PC-3 (cell line): ENCODE measurements around the gene GPR132. TPM values are rescaled to one million over a fixed set of nuclear protein-coding genes. Genes with fewer than 3 reads are reported as not detected.

Experiments used
- ATAC-seq: fragments of 200-7000 bp; cut with Tn5 transposase; 2 replicates; pipeline ENCODE4 v1.9.1; 2020; ENCODE audit warnings: mild to moderate bottlenecking, moderate library complexity
- BruUV-seq: library from RNA; stranded (reverse); fragments of 400-500 nt; replicated peaks from 2 replicates; lab custom pipeline; 2021; lab: Mats Ljungman, UMichigan
- CTCF ChIA-PET: fragments of 300-600 bp; sonication (Branson Sonifier 250); formaldehyde crosslinking; loops from one replicate; lab custom pipeline; 2022; ENCODE audit warnings: antibody characterized with exemption; lab: Charles Lee
- POLR2A ChIA-PET: fragments of 300-600 bp; sonication (Branson Sonifier 250); formaldehyde crosslinking; loops from one replicate; lab custom pipeline; 2022; ENCODE audit warnings: antibody characterized with exemption; ENCODE audit not compliant: unreplicated experiment; lab: Charles Lee
- DNase-seq: peaks from one replicate; pipeline ENCODE4 v3.0.0-alpha.2; 2015
- H2AFZ ChIP-seq: fragments of 300-600 bp; sonication (generic); 2 replicates; pipeline ENCODE4 v1.6.0; 2016; ENCODE audit warnings: antibody characterized with exemption, low read length
- H3F3A ChIP-seq: fragments of 300-600 bp; sonication (generic); one replicate; pipeline ENCODE4 v1.6.0; 2017; ENCODE audit warnings: antibody characterized with exemption, low read length, control low read depth, mild to moderate bottlenecking; ENCODE audit not compliant: unreplicated experiment
- H3K27ac ChIP-seq: fragments of 300-600 bp; sonication (generic); 2 replicates; pipeline ENCODE4 v1.5.1; 2016; ENCODE audit warnings: mild to moderate bottlenecking, low read length
- H3K27me3 ChIP-seq: fragments of 300-600 bp; sonication (generic); 2 replicates; pipeline ENCODE4 v1.6.1; 2016; ENCODE audit warnings: low read length, mixed read lengths
- H3K36me3 ChIP-seq: fragments of 300-600 bp; sonication (generic); 2 replicates; pipeline ENCODE4 v1.6.1; 2016; ENCODE audit warnings: low read depth, mixed run types, low read length, mixed read lengths
- H3K4me1 ChIP-seq: fragments of 300-600 bp; sonication (generic); 2 replicates; pipeline ENCODE4 v1.5.1; 2016; ENCODE audit warnings: low read length; ENCODE audit not compliant: insufficient read depth
- H3K4me2 ChIP-seq: fragments of 300-600 bp; sonication (generic); 2 replicates; pipeline ENCODE4 v1.6.0; 2016; ENCODE audit warnings: low read length
- H3K4me3 ChIP-seq: fragments of 300-600 bp; sonication (generic); 2 replicates; pipeline ENCODE4 v1.5.1; 2016; ENCODE audit warnings: mild to moderate bottlenecking, low read length, mixed read lengths
- H3K79me2 ChIP-seq: fragments of 300-600 bp; sonication (generic); 2 replicates; pipeline ENCODE4 v1.6.1; 2017; ENCODE audit warnings: low read length, mixed read lengths
- H3K9ac ChIP-seq: fragments of 300-600 bp; sonication (generic); 2 replicates; pipeline ENCODE4 v1.6.0; 2016; ENCODE audit warnings: mild to moderate bottlenecking, low read length
- H3K9me2 ChIP-seq: fragments of 300-600 bp; sonication (generic); replicated peaks from 2 replicates; pipeline ENCODE4 v1.6.1; 2016; ENCODE audit warnings: mixed run types, low read length, mixed read lengths
- H3K9me3 ChIP-seq: fragments of 300-600 bp; sonication (generic); 2 replicates; pipeline ENCODE4 v1.6.1; 2016; ENCODE audit warnings: low read length, mixed read lengths
- H4K20me1 ChIP-seq: fragments of 300-600 bp; sonication (generic); 2 replicates; pipeline ENCODE4 v1.6.1; 2016; ENCODE audit warnings: low read length, mixed read lengths
- CTCF ChIP-seq: fragments of 300-600 bp; sonication (generic); conservative IDR thresholded peaks from 2 replicates; pipeline ENCODE4 v1.5.1; 2017; ENCODE audit warnings: antibody characterized with exemption, low read depth, mild to moderate bottlenecking, low read length
- EZH2 ChIP-seq: fragments of 300-600 bp; sonication (generic); IDR thresholded peaks from one replicate; pipeline ENCODE4 v1.6.1; 2017; ENCODE audit warnings: antibody characterized with exemption, mild to moderate bottlenecking, low read length; ENCODE audit not compliant: unreplicated experiment
- EZH2phosphoT487 ChIP-seq: fragments of 300-600 bp; sonication (generic); IDR thresholded peaks from 2 replicates; pipeline ENCODE4 v1.6.1; 2018; ENCODE audit warnings: mild to moderate bottlenecking, antibody characterized with exemption, low read length, borderline replicate concordance
- intact Hi-C: fragments of 100-400 bp; cut with micrococcal nuclease; formaldehyde crosslinking; loops from 2 replicates; pipeline ENCODE4 v1.9.0; 2023
- total RNA-seq: library from RNA; depleted of rRNA; stranded (reverse); fragments of >200 nt; gene quantifications from 2 replicates; pipeline ENCODE4 v1.2.3, GENCODE V29; 2014

Gene GPR132
- total RNA-seq, 1 experiment from 2014 or later, result 0.04 TPM

GRCh38 chr14:105063056-105063455 lies 2.2 kb downstream of the GPR132 start:
- Histone ChIP-seq H2AFZ (no peak overlapping the region), H3K4me3 (no peak overlapping the region), H3K79me2 (no peaks in the 10 kb centered on the region), H3K36me3 (no peaks in the 10 kb centered on the region), H3K4me1 (peaks cover 20% of the 10 kb centered on the region), H3K4me2 (no peak overlapping the region), H3K9me3 (no peaks in the 10 kb centered on the region), H3K27ac (no peak overlapping the region), H3K27me3 (no peaks in the 10 kb centered on the region), H3K9ac (no peak overlapping the region), H4K20me1 (no peaks in the 10 kb centered on the region), H3F3A (no peaks in the 10 kb centered on the region), H3K9me2 (no peaks in the 10 kb centered on the region)
- ATAC-seq (no peak), DNase-seq (no peak)
- intact Hi-C loops, result no loop called here
- POLR2A ChIA-PET, result no interaction called here
- TF ChIP-seq CTCF (no peak), EZH2phosphoT487 (no peak), EZH2 (no peak)
- BruUV-seq, result no TSS peak
- CTCF ChIA-PET, result interaction anchor here (0.6 kb wide), 1 partner anchor 10 kb away, joined by 3 read pairs; no protein-coding TSS in a partner anchor

GRCh38 chr14:105062048-105062433 lies 3.2 kb downstream of the GPR132 start:
- Histone ChIP-seq H3K27me3 (no peaks in the 10 kb centered on the region), H3K79me2 (no peaks in the 10 kb centered on the region), H3K4me1 (peaks cover 15% of the 10 kb centered on the region), H4K20me1 (no peaks in the 10 kb centered on the region), H3K9me3 (no peaks in the 10 kb centered on the region), H2AFZ (no peak overlapping the region), H3K4me3 (no peak overlapping the region), H3K27ac (no peak overlapping the region), H3F3A (no peaks in the 10 kb centered on the region), H3K9me2 (no peaks in the 10 kb centered on the region), H3K36me3 (no peaks in the 10 kb centered on the region), H3K9ac (no peak overlapping the region), H3K4me2 (no peak overlapping the region)
- DNase-seq, result no peak
- no TSS peak for BruUV-seq
- ChIA-PET POLR2A (no interaction called here), CTCF (no interaction called here)
- ATAC-seq, result no peak
- intact Hi-C loops, result no loop called here
- TF ChIP-seq EZH2phosphoT487 (no peak), CTCF (no peak), EZH2 (no peak)

- Histone ChIP-seq H3K9me2 (no peaks in the 10 kb centered on the region), H4K20me1 (no peaks in the 10 kb centered on the region), H3K27ac (no peak overlapping the region), H3K27me3 (no peaks in the 10 kb centered on the region), H2AFZ (no peak overlapping the region), H3K4me2 (no peak overlapping the region), H3K9ac (no peak overlapping the region), H3K79me2 (no peaks in the 10 kb centered on the region), H3K4me1 (peaks cover 14% of the 10 kb centered on the region), H3K36me3 (no peaks in the 10 kb centered on the region), H3K4me3 (no peak overlapping the region), H3F3A (no peaks in the 10 kb centered on the region), H3K9me3 (no peaks in the 10 kb centered on the region)
- no TSS peak for BruUV-seq
- TF ChIP-seq EZH2 (no peak), EZH2phosphoT487 (no peak)
- ATAC-seq (no peak), DNase-seq (no peak)
- intact Hi-C loops, result no loop called here
- POLR2A ChIA-PET, result interaction anchor here (0.6 kb wide), 1 partner anchor 133 kb away, joined by 5 read pairs; no protein-coding TSS in a partner anchor
- CTCF ChIA-PET, result no interaction called here
These were observed 3.7 kb downstream of the GPR132 start for GRCh38 chr14:105061428-105062047.
